Erythroblast (primary cell): ENCODE measurements around the gene SAMM50.

Source experiments
- GATA1 ChIP-seq: IDR thresholded peaks from 2 replicates; pipeline ENCODE4 v1.6.1; 2011; ENCODE audit warnings: low read depth, mild to moderate bottlenecking, control low read depth, low read length, moderate library complexity
- POLR2A ChIP-seq: IDR thresholded peaks from 2 replicates; pipeline ENCODE4 v1.6.1; 2011; ENCODE audit warnings: mild to moderate bottlenecking, low read length

- TF ChIP-seq POLR2A (no peak), GATA1 (no peak)
These were observed 10.4 kb upstream of the SAMM50 start for GRCh38 chr22:43944670-43945430.
